ENCODE results near the gene ARL8B.
"Not testable (repeated sequence)": the region's sequence is repeated elsewhere in the genome, so short reads cannot be mapped to it uniquely, and the experiment has no call there.

Gene ARL8B

DNA sequence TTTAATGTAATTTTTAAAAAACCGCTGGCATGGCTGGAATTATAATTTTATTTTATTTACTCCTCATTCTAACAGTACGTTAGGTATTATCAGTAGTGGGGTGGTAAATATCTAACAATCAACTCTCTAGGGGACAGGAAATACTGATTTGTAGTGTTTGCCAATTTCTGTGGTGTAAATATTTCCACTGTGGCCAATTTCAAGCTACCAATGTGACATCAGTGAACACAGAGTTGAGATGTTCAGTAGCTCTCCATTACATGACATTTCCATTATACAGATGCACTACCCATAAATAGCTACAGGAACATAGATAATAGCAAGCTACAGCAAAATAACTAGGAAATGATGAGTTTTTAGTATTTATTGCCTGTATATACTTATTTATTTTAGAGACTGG, 10.0 kb upstream of the ARL8B start:
- DNase-seq (ENCODE audit: low read depth) = no peak

- DNase-seq (ENCODE audit: low read depth) = not testable (repeated sequence)
Measured at GRCh38 chr3:5113726-5114125, 8.4 kb upstream of the ARL8B start.

GRCh38 chr3:5115506-5116162, 6.5 kb upstream of the ARL8B start:
- DNase-seq (ENCODE audit: low read depth) = no peak

DNA sequence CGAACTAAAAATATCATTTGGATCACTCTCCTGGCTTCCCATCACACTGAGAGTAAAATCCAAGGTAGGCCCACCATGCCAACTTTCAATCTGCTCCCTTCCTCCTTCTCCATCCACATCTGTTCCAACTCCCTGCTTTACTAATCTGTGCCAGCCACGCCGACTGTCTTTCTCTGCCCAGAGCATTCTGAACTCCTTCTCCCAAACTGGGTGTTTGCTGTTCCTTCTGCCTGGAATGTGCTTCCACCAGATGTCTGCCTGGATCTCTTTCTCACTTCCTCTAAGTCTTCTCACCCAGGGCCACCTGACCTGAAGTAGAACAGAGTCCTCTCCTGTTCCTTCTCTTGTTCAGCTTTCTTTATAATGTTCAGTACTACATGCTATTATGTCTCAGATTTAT, 5.6 kb upstream of the ARL8B start:
- no peak for DNase-seq (ENCODE audit: low read depth)

- DNase-seq (ENCODE audit: low read depth) = no peak
Measured at GRCh38 chr3:5120446-5120845, 1.6 kb upstream of the ARL8B start.

DNA sequence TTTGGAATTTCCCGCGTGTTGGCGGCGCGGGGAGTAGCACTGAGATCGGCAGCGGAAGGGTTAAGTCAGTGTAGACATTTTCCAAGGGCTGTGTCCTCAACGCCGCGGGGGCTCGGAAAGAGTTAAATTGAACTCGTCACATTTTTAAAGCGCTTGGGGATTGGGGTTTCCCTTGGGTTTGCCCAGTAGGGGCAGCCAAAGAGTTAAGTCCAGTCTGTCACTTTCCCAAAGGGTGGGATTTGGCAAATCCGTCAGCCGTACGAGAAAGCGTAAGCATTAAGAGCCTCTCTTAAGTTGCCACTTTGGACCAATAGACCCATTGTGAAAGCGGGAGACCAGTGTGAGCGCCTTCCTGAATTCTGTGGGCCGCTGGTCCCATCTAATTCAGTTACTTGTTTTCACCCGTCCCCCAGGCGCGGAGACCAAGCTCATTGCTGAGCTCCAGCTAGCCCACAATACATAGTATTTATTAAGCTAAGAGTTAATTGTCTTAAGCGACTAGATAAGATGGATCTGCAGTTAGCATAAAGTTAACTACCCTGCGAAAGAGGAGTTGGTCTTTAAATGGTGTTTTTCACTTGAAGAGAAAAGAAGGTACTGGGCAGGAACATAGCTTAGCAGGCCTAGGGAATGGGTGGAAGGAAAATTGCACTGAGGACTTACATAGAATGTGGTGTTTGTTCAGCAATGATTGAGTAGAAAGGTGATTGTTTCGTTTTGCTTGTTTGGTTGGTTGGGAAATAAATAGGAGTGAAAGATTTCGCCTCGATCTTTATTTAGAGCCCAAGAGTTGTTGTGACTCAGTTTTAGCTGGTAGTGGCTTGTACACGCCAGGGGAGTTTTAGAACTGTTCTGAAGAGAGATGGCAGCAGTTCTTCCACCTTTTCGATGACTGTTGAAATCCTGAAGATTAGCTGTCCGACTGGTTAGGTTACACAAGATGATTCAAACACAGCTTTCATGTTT, 932 bp downstream of the ARL8B start:
- DNase-seq (ENCODE audit: low read depth) = no peak

GRCh38 chr3:5123937-5124336, 1.8 kb downstream of the ARL8B start:
- DNase-seq (ENCODE audit: low read depth) = no peak

DNA sequence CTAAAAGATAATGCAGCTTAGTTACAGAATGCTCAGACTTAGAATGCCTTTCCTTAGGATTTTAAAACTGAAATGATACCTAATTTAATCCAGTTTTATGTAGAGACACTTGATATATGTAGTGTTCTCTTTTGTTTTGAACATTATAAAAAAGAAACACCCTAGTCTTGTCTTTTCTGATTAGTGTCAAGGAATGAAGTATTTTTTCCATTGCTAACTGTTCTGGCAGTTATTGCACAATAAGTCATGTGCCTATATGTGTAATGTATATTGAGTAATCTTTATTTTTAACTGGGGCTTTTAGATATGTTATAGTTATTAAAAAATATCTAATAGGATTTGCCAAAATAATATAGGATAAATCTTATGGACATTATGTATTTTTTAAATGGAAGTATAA, 4.5 kb downstream of the ARL8B start:
- DNase-seq (ENCODE audit: low read depth) = no peak

GRCh38 chr3:5128849-5129248, 6.8 kb downstream of the ARL8B start:
- DNase-seq (ENCODE audit: low read depth) = no peak

DNA sequence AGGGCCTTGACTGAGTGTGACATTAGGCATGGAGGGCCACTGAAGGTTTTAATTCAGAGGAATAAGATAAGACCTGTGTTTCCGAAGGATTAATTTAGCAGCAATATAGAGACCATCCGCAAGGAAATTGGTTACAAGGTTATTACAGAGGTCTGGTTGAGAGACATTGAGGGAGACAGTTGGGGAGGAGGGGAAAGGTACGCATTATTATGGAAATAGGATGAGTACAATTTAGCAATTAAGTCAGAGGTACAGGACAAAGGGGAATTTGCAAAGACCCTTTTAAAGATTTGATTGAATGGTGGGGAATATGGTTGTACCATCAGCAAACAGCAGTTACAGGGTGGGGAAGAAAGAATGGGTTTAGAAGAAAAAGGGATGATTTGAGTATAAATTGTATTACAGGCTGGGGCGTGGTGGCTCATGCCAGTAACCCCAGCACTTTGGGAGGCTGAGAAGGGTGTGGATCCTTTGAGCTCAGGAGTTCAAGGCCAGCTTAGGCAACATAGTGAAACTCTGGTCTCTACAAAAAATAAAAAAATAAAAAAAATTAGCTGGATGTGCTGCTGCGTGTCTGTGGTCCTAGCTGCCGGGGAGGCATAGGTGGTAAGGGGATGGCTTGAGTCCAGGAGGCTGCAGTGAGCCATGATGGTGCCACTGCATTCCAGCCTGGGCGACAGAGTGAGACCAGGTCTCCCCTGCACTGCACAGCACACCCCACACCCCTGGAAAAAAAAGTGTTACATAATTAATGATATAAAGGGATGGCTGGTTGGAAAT, 11.3 kb downstream of the ARL8B start:
- DNase-seq (ENCODE audit: low read depth) = no peak

DNA sequence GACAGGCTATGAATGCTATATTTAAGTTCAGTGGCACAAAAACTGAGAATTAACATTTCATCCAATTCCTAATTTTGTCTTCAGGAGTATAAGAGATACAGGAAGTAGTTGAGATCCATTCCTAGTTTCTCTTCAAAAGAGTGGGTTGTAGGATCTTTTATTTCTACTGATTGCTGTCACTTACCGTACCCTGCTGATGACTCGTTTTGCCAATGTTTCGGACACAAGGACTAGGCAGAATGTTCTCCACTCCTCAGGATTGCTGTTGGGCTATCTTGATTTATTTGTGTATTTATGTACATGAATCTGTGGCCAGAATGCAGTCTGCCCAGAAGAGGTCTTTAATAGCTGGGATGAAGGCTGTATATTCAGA, 11.9 kb downstream of the ARL8B start:
- no peak for DNase-seq (ENCODE audit: low read depth)

- no peak for DNase-seq (ENCODE audit: low read depth)
Measured at GRCh38 chr3:5134499-5134898, 12.4 kb downstream of the ARL8B start.

GRCh38 chr3:5136211-5136918, 14.3 kb downstream of the ARL8B start:
- DNase-seq (ENCODE audit: low read depth) = no peak

- no peak for DNase-seq (ENCODE audit: low read depth)
Measured at GRCh38 chr3:5136919-5137429, 14.9 kb downstream of the ARL8B start.

DNA sequence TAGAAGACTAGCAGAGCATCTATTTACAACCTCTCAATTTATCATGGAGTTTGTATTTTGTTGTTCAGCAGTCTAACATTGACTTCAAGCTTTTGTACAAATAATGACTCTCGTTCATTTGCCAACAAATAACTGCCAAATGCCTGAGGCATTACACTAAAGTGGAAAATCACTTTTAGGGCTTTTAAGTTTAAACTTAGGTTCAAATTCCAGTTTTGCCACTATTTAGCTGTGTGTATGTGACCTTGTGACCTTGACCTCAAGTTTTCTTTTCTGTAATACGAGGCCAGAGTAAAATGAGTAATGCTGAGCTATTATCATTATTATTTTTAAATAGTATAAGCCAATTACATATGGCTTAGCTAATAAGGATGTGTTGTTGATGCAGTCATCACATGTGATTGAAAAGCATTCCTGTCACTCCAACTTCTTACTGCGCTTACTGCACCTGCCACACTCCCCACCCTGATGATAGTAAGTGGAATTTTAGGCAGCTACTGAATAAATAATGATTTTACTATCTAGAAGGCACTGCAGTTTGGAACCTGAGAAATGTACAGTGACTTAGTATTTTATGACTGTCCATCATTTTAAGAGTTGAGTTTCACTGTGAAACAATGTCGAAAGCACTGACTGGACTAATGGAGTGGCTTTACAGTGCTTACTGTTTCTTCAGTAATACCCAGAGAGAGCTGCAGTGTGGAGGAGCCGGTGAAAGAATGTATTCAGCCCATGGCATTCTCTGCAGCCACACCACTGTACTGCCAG, 16.3 kb downstream of the ARL8B start:
- DNase-seq (ENCODE audit: low read depth) = no peak

DNA sequence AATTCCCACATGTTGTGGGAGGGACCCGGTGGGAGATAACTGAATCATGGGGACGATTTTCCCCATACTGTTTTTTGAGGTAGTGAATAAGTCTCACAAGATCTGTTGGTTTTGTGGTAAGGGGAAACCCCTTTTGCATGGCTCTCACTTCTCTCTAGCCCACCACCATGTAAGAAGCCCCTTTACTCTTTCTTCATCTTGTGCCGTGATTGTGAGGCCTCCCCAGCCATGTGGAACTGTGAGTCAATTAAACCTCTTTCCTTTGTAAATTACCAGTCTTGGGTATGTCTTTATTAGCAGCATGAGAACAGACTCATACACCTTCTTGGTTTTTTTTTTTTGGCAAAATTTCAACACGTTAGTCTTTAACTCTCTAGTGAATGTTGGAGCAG, 18.1 kb downstream of the ARL8B start:
- no peak for DNase-seq (ENCODE audit: low read depth)

- DNase-seq (ENCODE audit: low read depth) = no peak
Measured at GRCh38 chr3:5140839-5141238, 18.7 kb downstream of the ARL8B start.

DNA sequence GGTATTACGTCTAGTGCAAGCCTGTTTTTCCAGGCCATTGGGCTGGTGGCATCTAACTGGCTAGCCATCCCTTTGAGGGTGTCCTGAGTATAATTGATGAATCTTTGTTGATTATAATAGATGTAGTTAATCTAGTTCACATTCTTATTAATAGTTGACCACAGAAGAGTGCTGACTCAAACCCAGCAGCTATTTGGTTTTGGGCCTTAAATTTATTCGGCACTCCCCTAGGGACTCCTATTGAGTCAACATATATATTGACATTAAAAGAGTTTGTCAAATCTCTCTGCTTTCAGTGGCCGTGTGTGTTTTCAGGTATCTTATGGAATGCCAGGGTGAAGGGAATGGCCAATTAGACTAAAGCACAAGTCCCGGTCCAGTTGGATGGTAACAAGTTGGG, 19.7 kb downstream of the ARL8B start:
- no peak for DNase-seq (ENCODE audit: low read depth)

DNA sequence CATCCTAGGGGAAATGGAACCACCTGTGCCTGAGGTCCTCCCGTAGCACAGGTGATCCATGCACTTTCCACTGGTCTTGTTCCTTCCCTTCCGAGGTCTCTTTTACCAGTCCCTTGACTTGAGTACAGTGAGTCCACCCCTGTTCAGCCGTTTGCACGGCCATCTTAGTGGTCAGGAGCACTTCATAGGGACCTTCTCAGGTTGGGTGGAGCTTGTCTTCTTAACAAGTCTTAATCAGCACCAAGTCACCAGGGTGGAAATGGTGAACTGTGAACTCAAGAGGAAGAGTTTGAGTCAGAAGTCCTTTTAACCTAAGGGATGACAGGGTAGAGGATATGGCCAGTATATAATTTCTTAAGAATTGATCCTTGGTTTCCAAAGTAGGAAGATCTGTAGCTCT, 21.4 kb downstream of the ARL8B start:
- DNase-seq (ENCODE audit: low read depth) = no peak

- DNase-seq (ENCODE audit: low read depth) = no peak
Measured at GRCh38 chr3:5144316-5144994, 22.4 kb downstream of the ARL8B start.

GRCh38 chr3:5145120-5145519, 23.0 kb downstream of the ARL8B start:
- no peak for DNase-seq (ENCODE audit: low read depth)
